Upper lobe of right lung (tissue), 1 donor: ENCODE data around the gene RNPEPL1. TPM values are rescaled to one million over a fixed set of nuclear protein-coding genes. Genes with fewer than 3 reads are reported as not detected.

Experiments used
- ATAC-seq: fragments of 200-7000 bp; cut with Tn5 transposase; one replicate; pipeline ENCODE4 v1.9.1; 2020; ENCODE audit warnings: mild to moderate bottlenecking, moderate library complexity
- DNase-seq: peaks from one replicate; pipeline ENCODE4 v3.0.0-alpha.2; 2020
- H3K27ac ChIP-seq: fragments of 200-600 bp; one replicate; pipeline ENCODE4 v1.8.0; 2022
- H3K27me3 ChIP-seq: fragments of 200-600 bp; one replicate; pipeline ENCODE4 v1.8.0; 2022; ENCODE audit warnings: mild to moderate bottlenecking
- H3K36me3 ChIP-seq: fragments of 200-600 bp; one replicate; pipeline ENCODE4 v1.8.0; 2022
- H3K4me1 ChIP-seq: fragments of 200-600 bp; one replicate; pipeline ENCODE4 v1.8.0; 2022
- H3K4me3 ChIP-seq: fragments of 200-600 bp; one replicate; pipeline ENCODE4 v1.8.0; 2022; ENCODE audit warnings: mild to moderate bottlenecking
- H3K9me3 ChIP-seq: fragments of 200-600 bp; one replicate; pipeline ENCODE4 v1.8.0; 2022
- CTCF ChIP-seq: fragments of 200-600 bp; IDR thresholded peaks from one replicate; pipeline ENCODE4 v1.8.0; 2022; ENCODE audit warnings: antibody characterized with exemption
- intact Hi-C: fragments of 100-400 bp; cut with DNase I; formaldehyde crosslinking; loops from one replicate; pipeline ENCODE4 v1.11.0; 2022
- total RNA-seq: library from RNA; stranded (reverse); fragmentation: NEBNext Ultra II Directional; extraction: Animal tissue kit (Norgen Biotek cat#: 25700); gene quantifications from one replicate; pipeline ENCODE4 v1.2.1, GENCODE V29; 2021
- donor health status: DM: no; HTN: yes; CAD: no; lungs with severe emphysema.

RNPEPL1 gene
- total RNA-seq, 1 donor from 2014 or later, result 88.6 TPM

DNA sequence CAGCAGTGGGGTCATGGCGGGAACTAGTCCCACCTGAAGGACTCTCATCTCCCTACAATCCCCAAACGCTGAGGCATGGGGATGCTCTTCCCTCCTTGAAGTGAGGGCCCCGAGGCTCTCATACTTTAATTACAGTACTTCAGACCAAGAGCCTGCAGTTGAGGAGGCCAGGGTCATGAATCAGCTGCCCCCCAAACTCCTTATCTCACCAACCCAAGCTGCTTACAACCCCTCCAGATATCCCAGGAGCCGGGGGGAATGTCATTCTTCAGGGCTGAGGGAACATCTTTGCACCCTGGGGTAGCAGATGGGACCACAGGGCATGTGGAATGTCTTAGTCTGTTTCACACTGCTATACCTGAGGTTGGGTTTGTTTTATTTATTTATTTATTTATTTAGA is 15.5 kb downstream of the RNPEPL1 start:
- no peak overlapping the region for H3K4me3 ChIP-seq
- H3K27ac ChIP-seq, result no peak overlapping the region
- DNase-seq, result no peak
- no peak for ATAC-seq
- intact Hi-C loops, result no loop called here
- H3K36me3 ChIP-seq, result no peaks in the 10 kb centered on the region
- H3K4me1 ChIP-seq, result peaks cover 51% of the 10 kb centered on the region
- TF ChIP-seq CTCF, result no peak
- H3K27me3 ChIP-seq, result no peaks in the 10 kb centered on the region
- H3K9me3 ChIP-seq, result no peaks in the 10 kb centered on the region

- TF ChIP-seq CTCF, result no peak
- Histone ChIP-seq H3K27me3 (no peaks in the 10 kb centered on the region), H3K4me1 (peaks cover 43% of the 10 kb centered on the region), H3K4me3 (no peak overlapping the region), H3K36me3 (peaks cover 1% of the 10 kb centered on the region), H3K9me3 (no peaks in the 10 kb centered on the region), H3K27ac (no peak overlapping the region)
- intact Hi-C loops, result no loop called here
- ATAC-seq (no peak), DNase-seq (peak; percentile 46)
Measured at GRCh38 chr2:240584486-240585031, 16.3 kb downstream of the RNPEPL1 start.

DNA sequence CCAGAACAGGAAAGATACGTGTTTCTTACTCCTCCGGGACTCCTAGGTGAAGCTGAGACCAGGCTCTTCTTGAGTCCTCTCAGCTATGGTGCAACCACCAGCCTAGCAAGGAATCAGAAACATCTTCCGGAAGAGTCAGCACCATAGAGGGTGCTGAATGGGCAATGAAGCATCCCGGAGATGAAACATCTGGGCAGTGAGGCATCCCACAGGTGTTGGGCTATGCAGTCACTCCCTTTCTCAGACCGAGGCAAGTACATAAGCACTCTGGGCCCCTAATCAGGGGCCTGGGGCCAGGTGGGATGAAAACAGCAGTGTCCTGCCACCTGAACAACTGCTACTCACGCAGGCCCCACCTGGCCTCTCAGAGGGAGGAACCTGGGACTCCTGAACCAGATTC is 16.8 kb downstream of the RNPEPL1 start:
- peak overlapping the region; percentile 94 for H3K27ac ChIP-seq
- ATAC-seq (no peak), DNase-seq (peak; percentile 26)
- H3K27me3 ChIP-seq, result no peaks in the 10 kb centered on the region
- intact Hi-C loops, result no loop called here
- peak overlapping the region; percentile 72 for H3K4me3 ChIP-seq
- H3K4me1 ChIP-seq, result peaks cover 38% of the 10 kb centered on the region
- no peak for TF ChIP-seq CTCF
- peaks cover 6% of the 10 kb centered on the region for H3K36me3 ChIP-seq
- no peaks in the 10 kb centered on the region for H3K9me3 ChIP-seq

DNA sequence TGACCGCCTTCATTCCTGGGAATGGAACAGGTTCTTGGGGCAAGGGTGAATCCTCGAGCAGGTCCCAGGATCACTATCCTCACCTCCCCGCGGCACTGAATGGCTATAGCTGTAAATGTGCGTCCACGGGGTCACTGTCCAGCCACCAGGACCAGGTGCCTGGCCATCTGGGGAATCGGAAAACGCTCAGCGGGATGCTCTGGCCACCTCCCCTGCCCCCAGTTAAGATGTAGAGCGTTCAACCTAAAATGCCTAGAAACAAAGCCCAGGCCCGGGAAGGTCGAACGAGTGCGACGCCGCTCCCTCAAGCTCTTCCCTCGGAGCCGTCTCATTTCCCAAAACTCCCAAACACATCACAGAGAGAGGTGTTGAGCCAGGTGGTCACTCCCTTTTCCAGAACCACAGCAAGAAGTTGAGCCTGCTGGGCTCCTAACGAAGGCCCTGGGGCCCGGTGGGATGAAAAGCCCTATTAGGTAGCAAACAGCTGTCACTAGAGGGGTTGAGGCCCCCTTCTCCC is 17.5 kb downstream of the RNPEPL1 start:
- H3K4me3 ChIP-seq, result peak overlapping the region; percentile 72
- ATAC-seq (no peak), DNase-seq (peak; percentile 48)
- no peaks in the 10 kb centered on the region for H3K9me3 ChIP-seq
- H3K27me3 ChIP-seq, result no peaks in the 10 kb centered on the region
- TF ChIP-seq CTCF, result no peak
- peaks cover 31% of the 10 kb centered on the region for H3K4me1 ChIP-seq
- intact Hi-C loops, result no loop called here
- H3K27ac ChIP-seq, result peak overlapping the region; percentile 94
- peaks cover 11% of the 10 kb centered on the region for H3K36me3 ChIP-seq

GRCh38 chr2:240586198-240586918 is 18.1 kb downstream of the RNPEPL1 start, which contains the start of gene CAPN10:
Gene CAPN10, plus strand, starts transcription at chr2:240586734. Its CDS starts 178 bp downstream, at chr2:240586912.
- peaks cover 30% of the 10 kb centered on the region for H3K4me1 ChIP-seq
- ATAC-seq (peak; percentile 97), DNase-seq (peak; percentile 100)
- TF ChIP-seq CTCF, result no peak
- H3K27me3 ChIP-seq, result no peaks in the 10 kb centered on the region
- peaks cover 18% of the 10 kb centered on the region for H3K36me3 ChIP-seq
- H3K27ac ChIP-seq, result peak within 1 kb of the TSS; percentile 94
- peak within 1 kb of the TSS; percentile 72 for H3K4me3 ChIP-seq
- intact Hi-C loops, result no loop called here
- H3K9me3 ChIP-seq, result no peaks in the 10 kb centered on the region
